Right lobe of liver (tissue), 6 donors: ENCODE measurements around the gene RETREG1. TPM values are rescaled to one million over a fixed set of nuclear protein-coding genes. Genes with fewer than 3 reads are reported as not detected.

Source experiments
- ATAC-seq, 4 donors: fragments of 200-7000 bp; cut with Tn5 transposase; one replicate each; pipeline ENCODE4 v1.9.1; 2020; ENCODE audit warnings: mild to moderate bottlenecking in 4 of 4, moderate library complexity in 4 of 4
- DNase-seq, 3 donors: peaks; one replicate each; pipeline ENCODE4 v3.0.0-alpha.2; 2020
- H3K27ac ChIP-seq, 3 donors: fragments of 200-600 bp; one replicate each; pipeline ENCODE4 v1.8.0; 2022
- H3K27me3 ChIP-seq, 2 donors: fragments of 200-600 bp; one replicate each; pipeline ENCODE4 v1.8.0; 2022
- H3K36me3 ChIP-seq, 4 donors: fragments of 200-600 bp; sonication (generic) in 1 of 4; one replicate each; pipeline versions ENCODE4 v1.5.1 to v1.8.0; 2017 to 2022; ENCODE audit warnings: control low read depth in 1 of 4
- H3K4me1 ChIP-seq, 4 donors: fragments of 200-600 bp; sonication (generic) in 1 of 4; one replicate each; pipeline versions ENCODE4 v1.5.1 to v1.8.0; 2017 to 2022; ENCODE audit warnings: control low read depth in 1 of 4
- H3K4me3 ChIP-seq, 3 donors: fragments of 200-600 bp; one replicate each; pipeline ENCODE4 v1.8.0; 2022
- H3K9me3 ChIP-seq, 4 donors: fragments of 200-600 bp; sonication (generic) in 1 of 4; one replicate each; pipeline versions ENCODE4 v1.5.1 to v1.8.0; 2017 to 2022; ENCODE audit warnings: control low read depth in 1 of 4
- POLR2A ChIP-seq: fragments of 450-650 bp; IDR thresholded peaks from one replicate; pipeline ENCODE4 v1.6.1; 2017; ENCODE audit warnings: antibody characterized with exemption, mild to moderate bottlenecking
- WGBS: methylation state at CpG from one replicate; pipeline ENCODE4 v1.1.6; 2018; ENCODE audit warnings: low coverage, low lambda C conversion rate; ENCODE audit not compliant: insufficient coverage; ENCODE audit errors: missing lambda C conversion rate; 5-methylcytosine and 5-hydroxymethylcytosine counted together
- intact Hi-C, 2 donors: fragments of 100-400 bp; cut with DNase I; formaldehyde crosslinking; loops; one replicate each; pipeline versions ENCODE4 v1.11.2 to v1.14.1; 2022
- total RNA-seq, 6 experiments: library from RNA; depleted of rRNA in 2 of 6; stranded (reverse); fragments of >200 nt in 2 of 6; fragmentation: NEBNext Ultra II Directional in 3 of 6; extraction: Animal tissue kit (Norgen Biotek cat#: 25700) in 3 of 6; gene quantifications; one replicate each; pipeline versions ENCODE4 v1.1.0 to v1.2.4, GENCODE V29; 2016 to 2023
- TF ChIP-seq, protein P1 (sequence below), 4 donors: fragments of 200-600 bp in 3 of 4; fragments of 450-650 bp in 1 of 4; IDR thresholded peaks; one replicate each; pipeline versions ENCODE4 v1.5.1 to v1.8.0; 2016 to 2022; ENCODE audit warnings: antibody characterized with exemption in 4 of 4, mild to moderate bottlenecking in 2 of 4
- donor health status: DM: no; HTN: yes; CAD: no.
- donor health status: DM: no; HTN: no; CAD: no.
- donor health status: DM: no; HTN: no; CAD: no.
- donor health status: DM: no; HTN: yes; CAD: no.
- donor health status: DM: no; HTN: yes; CAD: no.

The RETREG1 gene
- total RNA-seq, 6 experiments from 2014 or later, result 17.2 to 70.8 (median 30.2) TPM

DNA sequence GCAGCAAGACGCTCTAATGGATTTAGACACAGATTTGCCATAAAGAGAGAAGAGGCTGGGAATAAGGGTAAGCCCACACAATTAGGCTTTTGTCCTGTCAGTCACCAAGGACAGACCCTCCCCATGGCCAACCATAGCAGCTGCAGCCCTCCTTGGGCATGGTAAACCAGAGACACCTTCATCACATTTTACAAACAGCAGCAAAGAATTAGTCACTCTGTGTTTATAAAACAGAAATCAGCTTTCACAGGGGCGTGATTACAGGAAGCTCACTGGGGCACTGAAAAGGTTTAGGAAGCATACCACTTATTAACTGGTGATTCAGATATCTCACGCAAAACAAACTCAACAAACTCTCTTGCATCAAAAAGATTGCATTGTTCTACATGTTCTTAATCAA lies 113.9 kb downstream of the RETREG1 start:
- intact Hi-C loops, result no loop called here
- Histone ChIP-seq H3K36me3 (no peaks in the 10 kb centered on the region), H3K9me3 (no peaks in the 10 kb centered on the region), H3K27me3 (no peaks in the 10 kb centered on the region), H3K27ac (no peak overlapping the region), H3K4me3 (no peak overlapping the region), H3K4me1 (peaks cover 0 to 25% (median 5%) of the 10 kb centered on the region in 4 donors)
- DNase-seq (no peak), ATAC-seq (peak in 1 of 4 donors; percentile 28)
- WGBS, result 70% methylated on average over 3 of the region's 3 CpGs
- no peak for TF ChIP-seq POLR2A
- TF ChIP-seq, protein P1, sequence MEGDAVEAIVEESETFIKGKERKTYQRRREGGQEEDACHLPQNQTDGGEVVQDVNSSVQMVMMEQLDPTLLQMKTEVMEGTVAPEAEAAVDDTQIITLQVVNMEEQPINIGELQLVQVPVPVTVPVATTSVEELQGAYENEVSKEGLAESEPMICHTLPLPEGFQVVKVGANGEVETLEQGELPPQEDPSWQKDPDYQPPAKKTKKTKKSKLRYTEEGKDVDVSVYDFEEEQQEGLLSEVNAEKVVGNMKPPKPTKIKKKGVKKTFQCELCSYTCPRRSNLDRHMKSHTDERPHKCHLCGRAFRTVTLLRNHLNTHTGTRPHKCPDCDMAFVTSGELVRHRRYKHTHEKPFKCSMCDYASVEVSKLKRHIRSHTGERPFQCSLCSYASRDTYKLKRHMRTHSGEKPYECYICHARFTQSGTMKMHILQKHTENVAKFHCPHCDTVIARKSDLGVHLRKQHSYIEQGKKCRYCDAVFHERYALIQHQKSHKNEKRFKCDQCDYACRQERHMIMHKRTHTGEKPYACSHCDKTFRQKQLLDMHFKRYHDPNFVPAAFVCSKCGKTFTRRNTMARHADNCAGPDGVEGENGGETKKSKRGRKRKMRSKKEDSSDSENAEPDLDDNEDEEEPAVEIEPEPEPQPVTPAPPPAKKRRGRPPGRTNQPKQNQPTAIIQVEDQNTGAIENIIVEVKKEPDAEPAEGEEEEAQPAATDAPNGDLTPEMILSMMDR (IDR thresholded peaks at IDR 0.05), result no peak

DNA sequence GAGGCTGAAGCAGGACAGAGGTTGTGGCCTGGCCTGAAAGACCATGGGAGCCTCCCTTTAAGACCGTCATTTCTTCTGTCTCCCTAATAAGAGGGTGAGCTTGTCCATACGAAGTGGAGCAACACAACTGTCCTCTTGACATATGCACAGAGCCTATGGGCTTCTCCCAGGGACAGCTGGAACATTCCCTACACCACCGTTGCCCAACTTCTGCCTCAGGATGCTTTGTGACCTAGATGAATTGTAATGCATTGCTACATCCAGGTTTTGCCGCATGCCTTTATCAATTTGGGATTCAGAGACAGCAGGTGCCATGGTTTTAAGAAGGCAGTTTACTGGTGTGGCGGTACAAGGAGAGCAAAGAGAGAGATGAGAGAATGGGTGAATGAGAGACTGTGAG lies 116.8 kb downstream of the RETREG1 start:
- Histone ChIP-seq H3K9me3 (no peaks in the 10 kb centered on the region), H3K36me3 (no peaks in the 10 kb centered on the region), H3K27ac (no peak overlapping the region), H3K27me3 (no peaks in the 10 kb centered on the region), H3K4me3 (no peak overlapping the region), H3K4me1 (peaks cover 0 to 15% (median 2%) of the 10 kb centered on the region in 4 donors)
- intact Hi-C loops, result no loop called here
- no peak for ATAC-seq
- TF ChIP-seq, protein P1 (IDR thresholded peaks at IDR 0.05), result no peak
- no peak for TF ChIP-seq POLR2A
- DNase-seq, result no peak
- 74% methylated on average over 4 of the region's 5 CpGs for WGBS

DNA sequence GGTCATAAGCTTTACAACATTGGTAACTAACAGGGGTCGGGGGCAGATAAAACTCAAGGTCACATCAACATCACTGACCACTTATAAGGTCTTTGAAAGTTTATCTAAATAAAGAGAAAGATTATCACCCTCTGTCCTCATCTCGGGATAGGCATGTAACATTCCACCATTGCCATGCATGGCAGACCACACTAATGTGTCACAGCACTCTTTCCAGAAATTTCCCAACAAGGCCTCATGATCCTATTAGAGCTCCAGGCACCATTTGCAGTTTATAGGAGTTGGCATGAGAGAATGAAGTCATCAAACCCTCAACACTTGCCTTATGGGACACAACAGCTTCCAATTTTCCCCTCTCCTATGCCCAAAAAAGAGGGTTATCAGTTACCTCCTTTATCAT lies 119.3 kb downstream of the RETREG1 start:
- H3K4me1 ChIP-seq, result peaks cover 0 to 19% (median 5%) of the 10 kb centered on the region in 4 donors
- no peak overlapping the region for H3K4me3 ChIP-seq
- no peak for ATAC-seq
- H3K27me3 ChIP-seq, result no peaks in the 10 kb centered on the region
- WGBS, result 53% methylated on average over 2 of the region's 2 CpGs
- H3K36me3 ChIP-seq, result no peaks in the 10 kb centered on the region
- DNase-seq, result no peak
- intact Hi-C loops, result loop anchor here (10.0 kb wide), 2 partner anchors 47 to 57 kb away; no protein-coding TSS in a partner anchor
- H3K9me3 ChIP-seq, result no peaks in the 10 kb centered on the region
- TF ChIP-seq, protein P1 (IDR thresholded peaks at IDR 0.05), result no peak
- TF ChIP-seq POLR2A, result no peak
- no peak overlapping the region for H3K27ac ChIP-seq

DNA sequence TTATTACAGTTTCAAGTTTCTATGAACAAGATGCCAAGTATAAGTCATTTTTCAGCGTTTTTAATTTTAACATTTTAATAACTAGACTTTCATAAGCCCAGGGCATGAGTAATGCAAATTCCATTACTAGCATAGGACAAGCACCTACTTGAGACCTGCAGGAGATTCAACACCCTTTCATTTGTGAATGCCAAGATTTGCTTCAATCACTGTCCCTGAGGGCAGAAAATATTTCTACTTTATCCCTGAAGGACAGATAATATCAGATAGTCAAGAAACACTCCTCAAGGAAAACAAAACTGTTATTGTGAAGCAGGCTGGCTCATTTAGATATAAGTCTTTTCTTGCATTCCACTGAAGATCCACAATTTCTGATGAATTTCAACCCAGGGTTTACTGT lies 123.5 kb downstream of the RETREG1 start:
- ATAC-seq (no peak), DNase-seq (no peak)
- TF ChIP-seq POLR2A, result no peak
- TF ChIP-seq, protein P1 (IDR thresholded peaks at IDR 0.05), result no peak
- Histone ChIP-seq H3K4me1 (peaks cover 0 to 31% (median 6%) of the 10 kb centered on the region in 4 donors), H3K27me3 (no peaks in the 10 kb centered on the region), H3K4me3 (no peak overlapping the region), H3K36me3 (no peaks in the 10 kb centered on the region), H3K27ac (peak overlapping the region in 2 of 3 donors; percentile 9 to 20), H3K9me3 (no peaks in the 10 kb centered on the region)
- intact Hi-C loops, result loop anchor here (10.0 kb wide), 2 partner anchors 52 to 62 kb away; no protein-coding TSS in a partner anchor
- 80% methylated on average over 1 of the region's 1 CpG for WGBS
